HuH-7 (cell line): ENCODE results near the gene NAIF1.
A peak's percentile ranks its signal among the peaks of the same experiment; 100 is the strongest.
"Not testable (repeated sequence)": the region's sequence is repeated elsewhere in the genome, so short reads cannot be mapped to it uniquely, and the experiment has no call there.

Experiments
- DNase-seq: peaks from one replicate; pipeline ENCODE4 v3.0.0; 2011; ENCODE audit warnings: low spot score

Gene NAIF1

GRCh38 chr9:128026773-128027541, 40.2 kb downstream of the NAIF1 start:
- no peak for DNase-seq

DNA sequence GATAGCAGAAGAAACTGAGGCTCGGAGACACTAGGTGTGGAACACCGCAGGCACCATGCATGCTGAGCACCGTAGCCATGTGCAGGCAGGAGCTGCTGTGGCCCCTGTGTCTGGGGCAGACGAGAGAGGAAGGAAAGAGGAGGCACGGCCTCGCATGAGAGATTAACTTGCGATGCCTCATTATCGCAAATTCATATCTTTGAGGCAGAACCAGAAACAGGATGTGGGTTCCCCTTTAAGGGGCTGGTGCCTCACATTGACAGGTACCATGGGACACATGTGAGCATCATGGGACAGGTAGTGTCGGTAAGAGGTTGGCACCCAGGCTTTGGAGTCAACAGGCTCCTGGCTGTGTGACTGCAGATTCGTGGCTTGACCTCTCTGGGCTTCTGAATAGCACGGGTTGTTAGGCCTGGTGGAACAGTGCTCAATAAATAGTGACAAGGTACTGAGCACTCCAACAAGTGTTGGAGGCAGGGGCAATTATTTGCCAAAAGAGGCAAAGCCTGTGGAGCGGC, 40.8 kb downstream of the NAIF1 start:
- DNase-seq: no peak

- DNase-seq: no peak
Measured at GRCh38 chr9:128025736-128026135, 41.4 kb downstream of the NAIF1 start.

DNA sequence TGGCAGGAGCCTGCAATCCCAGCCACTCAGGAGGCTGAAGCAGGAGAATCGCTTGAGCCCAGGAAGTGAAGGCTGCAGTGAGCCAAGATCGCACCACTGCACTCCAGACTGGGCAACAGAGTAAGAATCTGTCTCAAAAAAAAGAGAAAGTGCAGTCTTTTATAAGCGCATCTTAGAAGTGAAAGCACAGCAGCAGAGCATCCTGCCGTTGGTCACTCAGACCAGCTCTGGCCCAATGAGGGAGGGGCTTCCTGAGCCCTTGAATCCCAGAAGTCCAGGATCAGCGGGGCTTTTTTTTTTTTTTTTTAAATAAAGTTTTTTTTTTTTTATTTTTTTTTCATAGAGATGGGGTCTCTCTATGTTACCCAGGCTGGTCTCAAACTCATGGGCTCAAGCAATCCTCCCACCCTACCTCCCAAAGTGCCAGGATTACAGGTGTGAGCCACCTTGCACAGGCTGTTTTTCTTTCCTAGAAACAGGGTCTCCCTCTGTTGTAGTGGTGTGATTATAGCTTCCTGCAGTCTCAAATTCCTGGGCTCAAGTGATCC, 42.3 kb downstream of the NAIF1 start:
- DNase-seq: no peak

- DNase-seq: not testable (repeated sequence)
Measured at GRCh38 chr9:128023671-128024070, 43.4 kb downstream of the NAIF1 start.

GRCh38 chr9:128022886-128023285, 44.2 kb downstream of the NAIF1 start:
- no peak for DNase-seq

DNA sequence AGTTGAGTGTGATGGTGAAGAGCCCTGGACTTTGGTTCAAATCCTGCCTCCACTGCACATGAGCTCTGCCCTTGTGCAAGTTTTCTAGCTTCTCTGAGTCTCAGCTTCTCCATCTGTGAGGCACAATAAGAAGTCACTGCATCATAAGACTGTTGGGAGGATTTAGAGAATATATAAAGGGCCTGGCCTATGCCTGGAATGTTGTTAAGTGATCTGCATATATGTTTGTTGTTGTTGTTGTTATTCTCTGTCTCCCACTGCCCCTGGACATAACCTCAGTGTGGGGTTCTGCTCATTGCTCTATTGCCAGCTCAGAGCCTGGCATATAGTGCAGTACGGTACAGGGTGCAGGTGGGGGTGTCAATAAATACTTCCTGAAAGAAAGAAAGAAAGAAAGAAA, 46.0 kb downstream of the NAIF1 start:
- DNase-seq: no peak

DNA sequence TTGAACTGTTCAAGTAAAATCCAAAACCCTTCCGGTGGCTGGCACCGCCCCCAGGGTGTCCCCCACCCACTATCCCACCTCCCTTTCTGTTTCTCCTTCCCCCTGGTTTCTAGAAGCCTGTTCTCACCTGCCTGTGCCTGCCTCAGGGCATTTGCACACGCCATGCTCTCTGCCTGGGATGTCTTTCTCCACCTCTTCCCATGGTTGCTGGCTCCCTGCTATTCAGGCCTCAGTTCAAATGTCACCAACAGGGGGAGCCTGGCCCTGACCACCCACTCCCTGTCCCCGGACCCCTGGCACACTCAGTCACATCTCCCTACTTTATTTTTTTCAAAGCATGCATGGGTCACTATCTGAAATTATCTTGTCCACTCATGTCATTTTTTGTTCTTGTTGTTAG, 46.4 kb downstream of the NAIF1 start:
- peak; percentile 37 for DNase-seq

DNA sequence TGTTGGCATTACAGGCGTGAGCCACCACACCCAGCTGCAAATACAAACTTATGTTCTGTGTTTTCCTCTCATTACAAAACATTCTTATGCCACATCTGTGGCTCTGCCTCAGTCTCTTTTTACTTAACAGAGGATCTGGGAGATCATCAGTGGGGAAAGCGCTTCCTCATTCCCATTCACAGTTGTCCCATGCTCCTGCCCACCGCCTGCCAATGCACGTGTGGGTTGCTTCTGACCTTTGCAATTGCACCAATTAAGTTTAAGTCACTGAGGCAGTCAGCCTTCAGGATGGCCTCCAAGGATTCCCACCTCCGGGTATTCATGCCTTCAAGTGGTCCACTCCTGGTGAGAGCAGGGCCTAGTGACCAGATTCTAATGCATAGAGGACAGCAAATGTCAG, 51.4 kb downstream of the NAIF1 start:
- DNase-seq: no peak
